ENCODE results near the gene FTO. TPM values are rescaled to one million over a fixed set of nuclear protein-coding genes. Genes with fewer than 3 reads are reported as not detected.

FTO gene
- polyA plus RNA-seq, 3 donors: 16.8 to 51.0 (median 37.7) TPM

GRCh38 chr16:54165912-54166865, 462.2 kb downstream of the FTO start:
- Histone ChIP-seq H3K9me3 (replicated peaks in 1 of 2; ENCODE audit: control insufficient read depth in 1 of 2, insufficient read depth in 1 of 2, low read length in 2 of 2) (no peaks in the 10 kb centered on the region), H3K79me2 (ENCODE audit: insufficient read depth, low read length) (no peaks in the 10 kb centered on the region), H3K27me3 (ENCODE audit: control insufficient read depth in 2 of 2, insufficient read depth in 2 of 2, low read length in 2 of 2) (no peaks in the 10 kb centered on the region), H4K20me1 (ENCODE audit: insufficient read depth, low read length) (no peaks in the 10 kb centered on the region), H3K9ac (ENCODE audit: insufficient read depth, low read length, poor library complexity, severe bottlenecking) (no peak overlapping the region), H3K4me3 (replicated peaks in 1 of 3; ENCODE audit: low read depth in 2 of 3, low read length in 3 of 3) (no peak overlapping the region), H3K4me2 (replicated peaks; ENCODE audit: extremely low read depth, low read length, poor library complexity, severe bottlenecking) (no peak overlapping the region), H3K4me1 (ENCODE audit: control insufficient read depth in 1 of 2, insufficient read depth in 2 of 2, low read length in 2 of 2) (no peaks in the 10 kb centered on the region), H3K36me3 (replicated peaks in 1 of 2; ENCODE audit: control insufficient read depth in 1 of 2, insufficient read depth in 2 of 2, low read length in 2 of 2) (no peaks in the 10 kb centered on the region), H2AFZ (ENCODE audit: insufficient read depth, low read depth, low read length, poor library complexity, severe bottlenecking) (no peak overlapping the region), H3K27ac (ENCODE audit: low read depth in 1 of 2, low read length in 2 of 2) (no peak overlapping the region)
- TF ChIP-seq, protein P1, sequence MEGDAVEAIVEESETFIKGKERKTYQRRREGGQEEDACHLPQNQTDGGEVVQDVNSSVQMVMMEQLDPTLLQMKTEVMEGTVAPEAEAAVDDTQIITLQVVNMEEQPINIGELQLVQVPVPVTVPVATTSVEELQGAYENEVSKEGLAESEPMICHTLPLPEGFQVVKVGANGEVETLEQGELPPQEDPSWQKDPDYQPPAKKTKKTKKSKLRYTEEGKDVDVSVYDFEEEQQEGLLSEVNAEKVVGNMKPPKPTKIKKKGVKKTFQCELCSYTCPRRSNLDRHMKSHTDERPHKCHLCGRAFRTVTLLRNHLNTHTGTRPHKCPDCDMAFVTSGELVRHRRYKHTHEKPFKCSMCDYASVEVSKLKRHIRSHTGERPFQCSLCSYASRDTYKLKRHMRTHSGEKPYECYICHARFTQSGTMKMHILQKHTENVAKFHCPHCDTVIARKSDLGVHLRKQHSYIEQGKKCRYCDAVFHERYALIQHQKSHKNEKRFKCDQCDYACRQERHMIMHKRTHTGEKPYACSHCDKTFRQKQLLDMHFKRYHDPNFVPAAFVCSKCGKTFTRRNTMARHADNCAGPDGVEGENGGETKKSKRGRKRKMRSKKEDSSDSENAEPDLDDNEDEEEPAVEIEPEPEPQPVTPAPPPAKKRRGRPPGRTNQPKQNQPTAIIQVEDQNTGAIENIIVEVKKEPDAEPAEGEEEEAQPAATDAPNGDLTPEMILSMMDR (IDR thresholded peaks at IDR 0.05): no peak
- H3K27ac Mint-ChIP-seq: no peak overlapping the region
- no peak overlapping the region for H3K4me3 Mint-ChIP-seq
- H3K9me3 Mint-ChIP-seq: peaks cover 0 to 8% (median 2%) of the 10 kb centered on the region in 7 donors
- no peaks in the 10 kb centered on the region for H3K4me1 Mint-ChIP-seq
- DNase-seq: no peak
- peaks cover 0 to 4% (median 0%) of the 10 kb centered on the region in 3 donors for H3K27me3 Mint-ChIP-seq (ENCODE audit: low read depth in 3 of 3)
- WGBS (ENCODE audit: insufficient coverage): 98% methylated on average over 4 of the region's 8 CpGs
- H3K36me3 Mint-ChIP-seq: no peaks in the 10 kb centered on the region
- intact Hi-C loops (cut with micrococcal nuclease): no loop called here

DNA sequence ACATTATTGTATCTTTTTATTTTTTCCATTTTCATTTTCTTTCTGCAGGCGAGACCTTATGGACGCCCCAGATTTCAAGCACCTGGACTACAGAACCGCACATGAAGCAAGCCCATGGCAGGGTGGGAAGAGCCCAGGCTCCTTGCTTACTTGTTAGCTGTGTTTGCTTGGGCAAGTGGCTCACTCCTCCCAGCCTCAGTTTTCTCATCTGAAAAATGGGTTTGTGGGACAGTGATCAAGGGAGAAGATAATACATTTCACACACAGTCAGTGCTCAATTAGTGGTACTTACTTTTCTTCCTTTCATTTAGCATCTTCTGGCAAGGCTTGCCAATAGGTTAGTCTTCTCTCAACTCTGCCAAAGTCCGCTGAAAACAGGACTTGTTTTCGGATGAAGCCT, 465.2 kb downstream of the FTO start:
- WGBS (ENCODE audit: insufficient coverage): 90% methylated on average over 3 of the region's 5 CpGs
- no peak for DNase-seq
- H3K27ac ChIP-seq (ENCODE audit: low read depth in 1 of 2, low read length in 2 of 2): no peak overlapping the region
- H3K79me2 ChIP-seq (ENCODE audit: insufficient read depth, low read length): no peaks in the 10 kb centered on the region
- no peak overlapping the region for H3K4me2 ChIP-seq (replicated peaks; ENCODE audit: extremely low read depth, low read length, poor library complexity, severe bottlenecking)
- TF ChIP-seq, protein P1 (IDR thresholded peaks at IDR 0.05): no peak
- no peak overlapping the region for H3K4me3 ChIP-seq (replicated peaks in 1 of 3; ENCODE audit: low read depth in 2 of 3, low read length in 3 of 3)
- H3K9me3 ChIP-seq (replicated peaks in 1 of 2; ENCODE audit: control insufficient read depth in 1 of 2, insufficient read depth in 1 of 2, low read length in 2 of 2): no peaks in the 10 kb centered on the region
- no peak overlapping the region for H3K4me3 Mint-ChIP-seq
- no peaks in the 10 kb centered on the region for H4K20me1 ChIP-seq (ENCODE audit: insufficient read depth, low read length)
- peaks cover 6% of the 10 kb centered on the region for H3K4me1 Mint-ChIP-seq
- peaks cover 0 to 3% (median under 1%) of the 10 kb centered on the region in 7 donors for H3K9me3 Mint-ChIP-seq
- H3K36me3 ChIP-seq (replicated peaks in 1 of 2; ENCODE audit: control insufficient read depth in 1 of 2, insufficient read depth in 2 of 2, low read length in 2 of 2): no peaks in the 10 kb centered on the region
- no peak overlapping the region for H2AFZ ChIP-seq (ENCODE audit: insufficient read depth, low read depth, low read length, poor library complexity, severe bottlenecking)
- H3K27me3 Mint-ChIP-seq (ENCODE audit: low read depth in 3 of 3): peaks cover 4 to 9% (median 4%) of the 10 kb centered on the region in 3 donors
- intact Hi-C loops (cut with micrococcal nuclease): no loop called here
- H3K27me3 ChIP-seq (ENCODE audit: control insufficient read depth in 2 of 2, insufficient read depth in 2 of 2, low read length in 2 of 2): peaks cover 3 to 4% of the 10 kb centered on the region in 2 donors
- H3K4me1 ChIP-seq (ENCODE audit: control insufficient read depth in 1 of 2, insufficient read depth in 2 of 2, low read length in 2 of 2): no peaks in the 10 kb centered on the region
- H3K9ac ChIP-seq (ENCODE audit: insufficient read depth, low read length, poor library complexity, severe bottlenecking): no peak overlapping the region
- H3K27ac Mint-ChIP-seq: no peak overlapping the region
- H3K36me3 Mint-ChIP-seq: no peaks in the 10 kb centered on the region

Measured in CD14-positive monocyte (primary cell).